Measurements from ENCODE around the gene UQCC2. TPM values are rescaled to one million over a fixed set of nuclear protein-coding genes. Genes with fewer than 3 reads are reported as not detected.

Gene UQCC2
- total RNA-seq, 2 experiments from 2014 or later = 64.9 to 85.3 TPM

- H2AFZ ChIP-seq (ENCODE audit: low read length) = no peak overlapping the region
- H3K4me1 ChIP-seq (ENCODE audit: insufficient read depth, low read length, poor library complexity, severe bottlenecking) = peaks cover 26% of the 10 kb centered on the region
- 0 out of 2 replicates have a peak, but pooled peaks cover 6% of the 10 kb centered on the region for H4K20me1 ChIP-seq (ENCODE audit: insufficient read depth, low read length)
- no peak overlapping the region for H3K4me3 ChIP-seq (ENCODE audit: low read depth, low read length, poor library complexity, severe bottlenecking)
- DNase-seq (ENCODE audit: low spot score) = no peak
- BruUV-seq (replicated peaks) = no TSS peak
- ChIA-PET POLR2A (no interaction called here), CTCF (ENCODE audit: unreplicated experiment) (no interaction called here)
- H3K79me2 ChIP-seq (ENCODE audit: insufficient read depth, low read depth, low read length) = peaks cover 2% of the 10 kb centered on the region; the same call in 1 of the 2 replicates
- peaks cover 63% of the 10 kb centered on the region for H3K36me3 ChIP-seq (ENCODE audit: insufficient read depth, low read length)
- no peak overlapping the region for H3K27ac ChIP-seq (ENCODE audit: low read depth, low read length, poor library complexity, severe bottlenecking)
- no peak overlapping the region for H3K4me2 ChIP-seq (ENCODE audit: low read length)
- TF ChIP-seq, protein P1, sequence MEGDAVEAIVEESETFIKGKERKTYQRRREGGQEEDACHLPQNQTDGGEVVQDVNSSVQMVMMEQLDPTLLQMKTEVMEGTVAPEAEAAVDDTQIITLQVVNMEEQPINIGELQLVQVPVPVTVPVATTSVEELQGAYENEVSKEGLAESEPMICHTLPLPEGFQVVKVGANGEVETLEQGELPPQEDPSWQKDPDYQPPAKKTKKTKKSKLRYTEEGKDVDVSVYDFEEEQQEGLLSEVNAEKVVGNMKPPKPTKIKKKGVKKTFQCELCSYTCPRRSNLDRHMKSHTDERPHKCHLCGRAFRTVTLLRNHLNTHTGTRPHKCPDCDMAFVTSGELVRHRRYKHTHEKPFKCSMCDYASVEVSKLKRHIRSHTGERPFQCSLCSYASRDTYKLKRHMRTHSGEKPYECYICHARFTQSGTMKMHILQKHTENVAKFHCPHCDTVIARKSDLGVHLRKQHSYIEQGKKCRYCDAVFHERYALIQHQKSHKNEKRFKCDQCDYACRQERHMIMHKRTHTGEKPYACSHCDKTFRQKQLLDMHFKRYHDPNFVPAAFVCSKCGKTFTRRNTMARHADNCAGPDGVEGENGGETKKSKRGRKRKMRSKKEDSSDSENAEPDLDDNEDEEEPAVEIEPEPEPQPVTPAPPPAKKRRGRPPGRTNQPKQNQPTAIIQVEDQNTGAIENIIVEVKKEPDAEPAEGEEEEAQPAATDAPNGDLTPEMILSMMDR (conservative IDR thresholded peaks at IDR 0.05; ENCODE audit: low read length) = no peak
- TF ChIP-seq EZH2phosphoT487 (IDR thresholded peaks at IDR 0.05; ENCODE audit: borderline replicate concordance, low read depth, low read length) = no peak
- H3K9me3 ChIP-seq (ENCODE audit: low read length) = no peaks in the 10 kb centered on the region
- intact Hi-C loops (cut with micrococcal nuclease; ENCODE audit: unreplicated experiment) = no loop called here
- H3K9me2 ChIP-seq (ENCODE audit: insufficient read depth, low read length) = no peaks in the 10 kb centered on the region
Observed at GRCh38 chr6:33704215-33705066, 7.1 kb downstream of the UQCC2 start.

DNA sequence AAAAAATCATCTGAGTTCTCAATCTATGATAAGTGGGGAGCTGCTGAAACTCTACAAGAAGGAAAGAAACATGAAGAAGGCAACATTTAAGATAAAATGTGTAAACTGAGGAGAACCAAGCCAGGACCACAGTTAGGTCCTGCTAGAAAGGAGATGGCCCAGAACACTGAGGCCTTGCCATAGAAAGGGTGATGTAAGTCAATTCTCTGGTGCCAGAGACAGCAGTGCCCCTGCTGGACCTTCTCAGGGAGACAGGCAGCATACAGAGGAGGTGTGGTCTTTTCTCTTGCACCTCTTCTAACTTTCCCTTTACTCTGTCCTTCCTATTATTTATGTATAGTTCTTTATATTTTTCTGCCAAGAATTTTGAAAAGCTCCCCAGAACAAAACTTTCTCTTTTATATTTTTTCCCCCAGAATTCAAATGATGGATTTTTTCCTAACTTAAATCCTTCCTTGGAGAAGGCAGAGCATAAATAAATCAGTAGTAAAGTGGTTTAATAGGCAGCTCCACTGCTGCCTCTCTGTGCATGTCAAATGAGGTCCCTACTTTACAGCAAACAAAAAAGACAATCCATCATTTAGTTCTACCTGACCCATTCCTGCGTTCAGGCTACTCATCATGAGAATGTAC, 9.0 kb downstream of the UQCC2 start:
- no TSS peak for BruUV-seq (replicated peaks)
- POLR2A ChIA-PET = interaction anchor here (1.0 to 1.1 kb wide), 2 partner anchors 8 to 11 kb away, joined by 3 read pairs; no protein-coding TSS in a partner anchor

More for the DNA sequence above, 9.0 kb downstream of the UQCC2 start:
- DNase-seq (ENCODE audit: low spot score) = peak; percentile 49
- Histone ChIP-seq H3K9me3 (ENCODE audit: low read length) (no peaks in the 10 kb centered on the region), H3K36me3 (ENCODE audit: insufficient read depth, low read length) (peaks cover 64% of the 10 kb centered on the region), H3K9me2 (ENCODE audit: insufficient read depth, low read length) (no peaks in the 10 kb centered on the region), H3K79me2 (ENCODE audit: insufficient read depth, low read depth, low read length) (no peaks in the 10 kb centered on the region), H3K4me1 (ENCODE audit: insufficient read depth, low read length, poor library complexity, severe bottlenecking) (peaks cover 21% of the 10 kb centered on the region), H3K4me2 (ENCODE audit: low read length) (no peak overlapping the region), H3K4me3 (ENCODE audit: low read depth, low read length, poor library complexity, severe bottlenecking) (no peak overlapping the region), H4K20me1 (ENCODE audit: insufficient read depth, low read length) (0 out of 2 replicates have a peak, but pooled peaks cover 6% of the 10 kb centered on the region), H3K27ac (ENCODE audit: low read depth, low read length, poor library complexity, severe bottlenecking) (no peak overlapping the region), H2AFZ (ENCODE audit: low read length) (no peak overlapping the region)
- CTCF ChIA-PET (ENCODE audit: unreplicated experiment) = no interaction called here
- TF ChIP-seq, protein P1 (conservative IDR thresholded peaks at IDR 0.05; ENCODE audit: low read length) = peak; percentile 65
- TF ChIP-seq EZH2phosphoT487 (IDR thresholded peaks at IDR 0.05; ENCODE audit: borderline replicate concordance, low read depth, low read length) = no peak
- intact Hi-C loops (cut with micrococcal nuclease; ENCODE audit: unreplicated experiment) = no loop called here
